EL (cell line): Measurements from ENCODE around the gene MAP3K19.
"Not testable (repeated sequence)": the region's sequence is repeated elsewhere in the genome, so short reads cannot be mapped to it uniquely, and the experiment has no call there.

ENCODE experiments used
- DNase-seq: peaks from one replicate; pipeline ENCODE4 v3.0.0-alpha.2; 2016

MAP3K19 gene, protein sequence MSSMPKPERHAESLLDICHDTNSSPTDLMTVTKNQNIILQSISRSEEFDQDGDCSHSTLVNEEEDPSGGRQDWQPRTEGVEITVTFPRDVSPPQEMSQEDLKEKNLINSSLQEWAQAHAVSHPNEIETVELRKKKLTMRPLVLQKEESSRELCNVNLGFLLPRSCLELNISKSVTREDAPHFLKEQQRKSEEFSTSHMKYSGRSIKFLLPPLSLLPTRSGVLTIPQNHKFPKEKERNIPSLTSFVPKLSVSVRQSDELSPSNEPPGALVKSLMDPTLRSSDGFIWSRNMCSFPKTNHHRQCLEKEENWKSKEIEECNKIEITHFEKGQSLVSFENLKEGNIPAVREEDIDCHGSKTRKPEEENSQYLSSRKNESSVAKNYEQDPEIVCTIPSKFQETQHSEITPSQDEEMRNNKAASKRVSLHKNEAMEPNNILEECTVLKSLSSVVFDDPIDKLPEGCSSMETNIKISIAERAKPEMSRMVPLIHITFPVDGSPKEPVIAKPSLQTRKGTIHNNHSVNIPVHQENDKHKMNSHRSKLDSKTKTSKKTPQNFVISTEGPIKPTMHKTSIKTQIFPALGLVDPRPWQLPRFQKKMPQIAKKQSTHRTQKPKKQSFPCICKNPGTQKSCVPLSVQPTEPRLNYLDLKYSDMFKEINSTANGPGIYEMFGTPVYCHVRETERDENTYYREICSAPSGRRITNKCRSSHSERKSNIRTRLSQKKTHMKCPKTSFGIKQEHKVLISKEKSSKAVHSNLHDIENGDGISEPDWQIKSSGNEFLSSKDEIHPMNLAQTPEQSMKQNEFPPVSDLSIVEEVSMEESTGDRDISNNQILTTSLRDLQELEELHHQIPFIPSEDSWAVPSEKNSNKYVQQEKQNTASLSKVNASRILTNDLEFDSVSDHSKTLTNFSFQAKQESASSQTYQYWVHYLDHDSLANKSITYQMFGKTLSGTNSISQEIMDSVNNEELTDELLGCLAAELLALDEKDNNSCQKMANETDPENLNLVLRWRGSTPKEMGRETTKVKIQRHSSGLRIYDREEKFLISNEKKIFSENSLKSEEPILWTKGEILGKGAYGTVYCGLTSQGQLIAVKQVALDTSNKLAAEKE (N-terminal part only)

GRCh38 chr2:135047300-135047699 is at the start of gene MAP3K19:
Gene MAP3K19, minus strand, starts transcription at chr2:135047447. Its CDS starts 22,800 bp downstream, at chr2:135024647.
- DNase-seq = no peak

- peak; percentile 44 for DNase-seq
Measured at GRCh38 chr2:135096665-135097446, 49.6 kb upstream of the MAP3K19 start.

- no peak for DNase-seq
Measured at GRCh38 chr2:135095591-135095990, 48.3 kb upstream of the MAP3K19 start.

DNA sequence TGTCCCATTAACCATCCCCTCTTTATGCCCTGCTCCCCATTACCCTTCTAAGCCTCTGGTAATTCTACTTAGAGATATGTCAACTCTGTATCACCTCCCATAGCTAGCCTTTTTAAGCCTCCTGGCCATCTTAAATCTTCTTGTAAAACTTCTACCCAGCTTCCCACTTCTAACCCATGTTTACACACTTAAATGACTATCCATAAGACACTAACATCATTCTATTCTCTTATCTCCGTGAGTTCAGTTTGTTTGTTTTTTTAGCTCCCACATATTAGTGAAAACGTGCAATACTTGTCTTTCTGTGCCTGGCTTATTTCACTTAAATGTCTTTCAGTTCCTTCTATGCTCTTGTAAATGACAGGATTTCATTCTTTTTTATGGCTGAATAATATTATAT is 47.3 kb upstream of the MAP3K19 start:
- no peak for DNase-seq

DNA sequence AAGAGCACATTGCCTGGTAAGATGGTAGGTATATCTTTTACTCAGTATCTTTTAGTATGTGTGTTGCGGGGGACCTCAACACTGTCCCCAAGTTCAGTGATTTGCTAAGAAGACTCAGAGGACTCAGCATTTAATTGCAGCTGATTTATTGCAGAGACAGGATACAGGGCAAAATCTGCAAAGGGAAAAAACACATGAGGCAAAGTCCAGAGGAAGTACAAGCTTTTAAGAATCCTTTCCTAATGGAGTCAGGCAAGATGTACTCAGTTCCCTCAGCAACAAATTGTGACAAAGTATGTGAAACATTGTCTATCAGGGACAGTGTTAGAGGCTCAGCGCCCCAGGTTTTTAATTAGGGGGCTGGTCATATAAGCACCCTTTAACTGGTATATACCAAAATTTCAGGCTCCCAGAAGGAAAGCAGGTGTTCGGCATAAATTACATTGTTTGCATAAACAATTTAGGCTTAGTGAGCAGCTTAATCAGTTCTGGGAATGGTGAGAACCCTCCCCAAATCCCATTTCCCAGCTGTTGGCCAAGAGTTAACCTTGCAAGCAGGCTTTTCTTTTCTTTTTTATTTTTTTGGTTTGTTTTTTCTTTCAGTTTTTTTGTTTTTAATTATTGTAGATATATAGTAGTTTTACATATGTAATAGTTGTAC is 46.6 kb upstream of the MAP3K19 start:
- no peak for DNase-seq

DNA sequence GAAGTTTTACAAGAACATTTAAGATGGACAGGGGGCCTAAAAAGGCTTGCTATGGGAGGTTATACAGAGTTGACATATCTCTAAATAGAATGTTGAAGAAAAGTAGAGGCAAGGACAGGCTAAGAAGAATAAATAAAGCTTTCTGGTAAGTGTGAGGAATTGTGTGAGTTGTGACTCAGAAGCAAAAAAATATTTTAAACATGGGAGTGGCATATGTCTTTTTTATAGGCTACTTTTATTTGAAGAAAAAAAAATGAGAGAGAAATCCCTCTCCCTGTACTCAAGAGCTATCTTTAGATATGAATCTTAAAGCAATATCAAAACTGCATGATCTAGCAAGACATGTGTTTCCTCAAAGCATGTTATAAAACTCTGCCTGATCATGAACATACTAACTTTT is 45.9 kb upstream of the MAP3K19 start:
- no peak for DNase-seq

- no peak for DNase-seq
Measured at GRCh38 chr2:135091681-135092080, 44.4 kb upstream of the MAP3K19 start.

DNA sequence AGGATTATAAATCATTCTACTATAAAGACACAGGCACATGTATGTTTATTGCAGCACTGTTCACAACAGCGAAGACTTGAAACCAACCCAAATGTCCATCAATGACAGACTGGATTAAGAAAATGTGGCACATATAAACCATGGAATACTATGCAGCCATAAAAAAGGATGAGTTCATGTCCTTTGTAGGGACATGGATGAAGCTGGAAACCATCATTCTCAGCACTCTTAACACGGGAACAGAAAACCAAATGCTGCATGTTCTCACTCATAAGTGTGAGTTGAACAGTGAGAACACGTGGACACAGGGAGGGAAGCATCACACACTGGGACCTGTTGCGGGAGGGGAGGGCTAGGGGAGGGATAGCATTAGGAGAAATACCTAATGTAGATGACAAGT is 42.4 kb upstream of the MAP3K19 start:
- DNase-seq = not testable (repeated sequence)

GRCh38 chr2:135086222-135086621 is 39.0 kb upstream of the MAP3K19 start:
- DNase-seq = no peak

DNA sequence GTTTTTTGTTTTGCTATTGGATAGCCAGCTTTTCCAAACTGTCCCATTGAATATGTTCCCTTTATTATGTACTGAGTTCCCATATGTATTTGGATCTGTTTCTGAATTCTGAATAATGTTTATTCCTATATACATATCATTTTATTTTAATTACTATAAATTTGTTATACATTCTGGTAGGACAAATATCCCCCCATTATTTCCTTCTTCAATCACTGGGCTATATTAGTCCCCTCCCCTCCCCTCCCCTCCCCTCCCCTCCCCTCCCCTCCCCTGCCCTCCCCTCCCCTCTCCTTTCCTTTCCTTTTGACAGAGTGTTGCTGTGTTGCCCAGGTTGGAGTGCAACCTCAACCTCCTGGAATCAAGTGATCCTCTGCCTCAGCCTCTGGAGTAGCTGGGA is 31.2 kb upstream of the MAP3K19 start:
- DNase-seq = no peak

- no peak for DNase-seq
Measured at GRCh38 chr2:135076556-135076955, 29.3 kb upstream of the MAP3K19 start.

DNA sequence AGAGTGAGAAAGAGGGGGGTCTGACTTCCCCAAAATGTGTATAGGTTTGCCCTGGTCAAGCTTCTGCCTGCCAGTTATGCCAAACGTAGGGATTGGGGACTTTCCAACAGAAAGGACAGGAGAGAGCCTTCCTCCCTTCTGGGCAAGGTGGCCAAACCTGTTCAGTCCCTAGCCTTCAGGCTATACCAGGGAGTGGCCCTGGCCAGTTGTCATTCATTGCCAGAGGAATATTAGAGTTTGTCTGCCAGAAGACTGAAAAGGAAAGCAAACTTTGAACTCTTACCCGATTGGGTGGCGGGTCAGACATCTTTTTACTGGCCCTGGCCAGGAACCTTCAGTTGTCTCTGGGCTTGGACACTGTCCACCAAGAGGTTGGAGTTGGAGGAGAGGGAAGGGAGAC is 27.0 kb upstream of the MAP3K19 start:
- no peak for DNase-seq

DNA sequence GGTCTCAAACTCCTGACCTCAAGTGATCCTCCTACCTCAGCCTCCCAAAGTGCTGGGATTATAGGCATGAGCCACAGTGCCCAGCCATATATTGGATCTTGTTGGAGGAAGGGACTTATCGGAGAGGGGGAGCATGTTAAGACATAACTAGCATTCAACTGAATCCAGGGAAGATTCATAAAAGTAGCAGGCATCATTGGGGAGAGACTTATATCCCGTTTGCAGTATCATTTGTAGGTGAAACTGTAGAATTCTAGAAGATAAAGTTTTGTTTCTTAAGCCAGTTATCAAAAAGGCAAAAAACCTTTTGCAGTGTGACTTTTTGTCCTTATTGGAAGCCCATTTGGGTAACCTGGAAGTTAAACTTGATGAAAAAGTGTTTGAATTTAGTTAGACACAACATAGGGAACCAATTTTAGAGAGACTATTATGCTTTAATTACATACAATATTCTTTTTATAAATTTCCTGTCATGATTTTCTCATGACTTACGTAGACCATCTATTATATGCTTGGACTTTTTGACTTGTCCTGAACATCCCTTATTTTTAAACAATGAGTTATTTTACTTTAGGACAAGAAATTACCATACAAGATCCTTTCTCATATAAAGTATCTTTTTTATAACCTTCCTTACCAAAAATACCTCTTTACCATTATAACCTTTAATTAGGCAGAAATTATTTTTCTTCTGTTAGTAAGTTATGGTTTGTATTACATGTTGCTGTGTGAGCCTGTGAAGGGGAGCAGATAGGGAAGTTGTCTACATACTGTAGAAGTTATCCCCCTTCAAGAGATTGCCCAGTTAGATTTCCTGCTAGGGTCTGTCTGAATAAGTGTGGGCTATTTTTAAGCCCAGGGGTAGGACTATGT is 25.1 kb upstream of the MAP3K19 start:
- DNase-seq = no peak

DNA sequence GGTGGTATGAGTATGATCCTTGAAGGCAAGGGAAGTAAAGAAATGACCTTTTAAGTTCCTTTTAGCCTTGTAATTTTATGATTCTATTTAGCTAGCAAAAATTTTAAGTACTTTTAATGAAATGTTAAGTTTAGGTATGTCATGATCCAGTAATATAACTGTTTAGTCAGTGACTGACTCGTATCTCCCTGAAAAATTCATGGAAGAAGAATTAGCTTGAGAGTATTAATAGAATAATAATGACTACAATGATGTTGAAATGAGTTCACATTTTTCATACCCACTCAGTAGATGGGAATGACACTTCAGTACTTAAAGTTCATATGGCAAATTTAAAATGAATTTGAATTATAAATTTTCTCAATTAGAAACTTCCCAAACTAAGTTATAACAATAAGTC is 19.5 kb upstream of the MAP3K19 start:
- peak; percentile 38 for DNase-seq

DNA sequence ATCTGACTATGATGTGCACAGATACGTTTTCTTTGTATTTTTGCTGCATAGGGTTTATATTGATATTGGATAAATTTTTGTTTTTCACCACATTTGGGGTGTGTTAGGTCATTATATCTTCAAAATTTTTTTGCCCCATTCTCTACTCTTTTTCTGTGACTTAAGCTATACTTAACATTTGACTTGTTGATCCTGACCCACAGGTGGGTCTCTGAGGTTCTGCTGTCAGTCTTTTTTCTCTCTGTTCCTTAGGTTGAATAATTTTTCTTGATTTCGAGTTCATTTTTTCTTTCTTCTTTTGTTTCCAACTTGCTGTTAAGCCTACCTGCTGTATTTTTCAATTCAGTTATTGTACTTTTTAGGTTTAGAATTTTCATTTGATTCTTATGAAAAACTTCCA is 16.9 kb upstream of the MAP3K19 start:
- no peak for DNase-seq

- no peak for DNase-seq
Measured at GRCh38 chr2:135063210-135063609, 16.0 kb upstream of the MAP3K19 start.

- no peak for DNase-seq
Measured at GRCh38 chr2:135059577-135059976, 12.3 kb upstream of the MAP3K19 start.

GRCh38 chr2:135056790-135057189 is 9.5 kb upstream of the MAP3K19 start:
- no peak for DNase-seq

GRCh38 chr2:135055182-135055786 is 8.0 kb upstream of the MAP3K19 start:
- DNase-seq = peak; percentile 86

GRCh38 chr2:135052997-135053474 is 5.8 kb upstream of the MAP3K19 start:
- DNase-seq = peak; percentile 29
